GM12892 (cell line): ENCODE results near the gene UCHL3.

ENCODE experiments used
- POLR2A ChIP-seq: IDR thresholded peaks from 2 replicates; pipeline ENCODE4 v1.6.1; 2011; ENCODE audit warnings: low read depth, low read length, control low read depth
- POLR2AphosphoS5 ChIP-seq: IDR thresholded peaks from 2 replicates; pipeline ENCODE4 v1.6.1; 2011; ENCODE audit warnings: low read depth, low read length, control low read depth

GRCh38 chr13:75511051-75511625 is 38.5 kb upstream of the UCHL3 start:
- TF ChIP-seq POLR2AphosphoS5: no peak
- no peak for TF ChIP-seq POLR2A
